ENCODE measurements around the gene SEC16A. TPM values are rescaled to one million over a fixed set of nuclear protein-coding genes. Genes with fewer than 3 reads are reported as not detected.

Gene SEC16A
- total and polyA plus RNA-seq, 5 experiments from 2014 or later: 14.2 to 84.8 (median 35.8) TPM

GRCh38 chr9:136486131-136486530 is 3.3 kb upstream of the SEC16A start:
- POLR2A ChIA-PET: interaction anchor here (1.4 to 3.7 kb wide), 3 partner anchors 47 to 145 kb away, joined by 3 to 23 read pairs (median 14); no protein-coding TSS in a partner anchor
- ATAC-seq (no peak), DNase-seq (no peak)
- Mint-ChIP-seq H3K36me3 (no peaks in the 10 kb centered on the region), H3K4me3 (no peak overlapping the region), H3K27ac (no peak overlapping the region), H3K27me3 (no peaks in the 10 kb centered on the region), H3K9me3 (no peaks in the 10 kb centered on the region), H3K4me1 (peaks cover 14 to 32% (median 20%) of the 10 kb centered on the region in 4 donors)

GRCh38 chr9:136485049-136486045 is 2.5 kb upstream of the SEC16A start:
- peak overlapping the region; percentile 50 to 75 (median 64) for H3K4me3 Mint-ChIP-seq
- peak overlapping the region in 9 of 10 donors; percentile 43 to 84 (median 76) for H3K27ac Mint-ChIP-seq
- H3K36me3 Mint-ChIP-seq: no peaks in the 10 kb centered on the region
- peak; percentile 64 to 86 (median 78) for DNase-seq
- POLR2A ChIA-PET: interaction anchor here (0.7 to 3.7 kb wide), 7 partner anchors 48 to 242 kb away, joined by 3 to 23 read pairs (median 6); partner anchors contain the start of gene DNLZ
- H3K9me3 Mint-ChIP-seq: no peaks in the 10 kb centered on the region
- peaks cover 14 to 33% (median 23%) of the 10 kb centered on the region in 4 donors for H3K4me1 Mint-ChIP-seq
- H3K27me3 Mint-ChIP-seq: no peaks in the 10 kb centered on the region
- peak in 1 of 2 donors; percentile 13 for ATAC-seq

GRCh38 chr9:136484153-136485048 is 1.6 kb upstream of the SEC16A start:
- no peaks in the 10 kb centered on the region for H3K9me3 Mint-ChIP-seq
- no peak for ATAC-seq
- POLR2A ChIA-PET: interaction anchor here (0.7 to 3.7 kb wide), 14 partner anchors 45 to 1134 kb away, joined by 3 to 23 read pairs (median 4); partner anchors contain the start of genes DNLZ, EHMT1 and MAN1B1
- DNase-seq: peak in 7 of 10 donors; percentile 8 to 37 (median 24)
- H3K27me3 Mint-ChIP-seq: no peaks in the 10 kb centered on the region
- peaks cover 0 to 5% (median 0%) of the 10 kb centered on the region in 3 donors for H3K36me3 Mint-ChIP-seq
- H3K4me1 Mint-ChIP-seq: peaks cover 16 to 39% (median 32%) of the 10 kb centered on the region in 4 donors
- H3K4me3 Mint-ChIP-seq: peak overlapping the region; percentile 50 to 75 (median 64)
- peak overlapping the region in 9 of 10 donors; percentile 43 to 84 (median 67) for H3K27ac Mint-ChIP-seq

GRCh38 chr9:136483589-136484152 is 831 bp upstream of the SEC16A start:
- Mint-ChIP-seq H3K27me3 (no peaks in the 10 kb centered on the region), H3K4me1 (peaks cover 16 to 41% (median 38%) of the 10 kb centered on the region in 4 donors), H3K27ac (peak overlapping the region; percentile 89 to 100 (median 98)), H3K4me3 (peak overlapping the region; percentile 82 to 100 (median 97)), H3K9me3 (no peaks in the 10 kb centered on the region), H3K36me3 (peaks cover 0 to 11% (median 0%) of the 10 kb centered on the region in 3 donors)
- peak; percentile 68 to 69 for ATAC-seq
- DNase-seq: peak; percentile 90 to 99 (median 97)
- POLR2A ChIA-PET: interaction anchor here (0.8 to 3.7 kb wide), 11 partner anchors 46 to 1135 kb away, joined by 3 to 23 read pairs (median 4); partner anchors contain the start of genes DNLZ, EHMT1 and MAN1B1

GRCh38 chr9:136482046-136482792 is 621 bp downstream of the SEC16A start:
- peak overlapping the region; percentile 90 to 100 (median 96) for H3K27ac Mint-ChIP-seq
- peak in 6 of 10 donors; percentile 16 to 51 (median 38) for DNase-seq
- H3K36me3 Mint-ChIP-seq: peaks cover 0 to 22% (median 0%) of the 10 kb centered on the region in 3 donors
- peak overlapping the region; percentile 81 to 100 (median 90) for H3K4me3 Mint-ChIP-seq
- H3K4me1 Mint-ChIP-seq: peaks cover 21 to 50% (median 42%) of the 10 kb centered on the region in 4 donors
- H3K9me3 Mint-ChIP-seq: no peaks in the 10 kb centered on the region
- peak in 1 of 2 donors; percentile 1 for ATAC-seq
- POLR2A ChIA-PET: no interaction called here
- no peaks in the 10 kb centered on the region for H3K27me3 Mint-ChIP-seq

GRCh38 chr9:136481558-136481957 is 1.3 kb downstream of the SEC16A start:
- POLR2A ChIA-PET: no interaction called here
- ATAC-seq (no peak), DNase-seq (peak in 1 of 10 donors; percentile 18)
- H3K4me3 Mint-ChIP-seq: peak overlapping the region; percentile 81 to 100 (median 90)
- peaks cover 0 to 28% (median 0%) of the 10 kb centered on the region in 3 donors for H3K36me3 Mint-ChIP-seq
- no peaks in the 10 kb centered on the region for H3K27me3 Mint-ChIP-seq
- peak overlapping the region; percentile 90 to 100 (median 96) for H3K27ac Mint-ChIP-seq
- peaks cover 21 to 50% (median 42%) of the 10 kb centered on the region in 4 donors for H3K4me1 Mint-ChIP-seq
- H3K9me3 Mint-ChIP-seq: no peaks in the 10 kb centered on the region

GRCh38 chr9:136476369-136477150 is 6.3 kb downstream of the SEC16A start:
- DNase-seq (peak in 1 of 10 donors; percentile 38), ATAC-seq (no peak)
- POLR2A ChIA-PET: no interaction called here
- Mint-ChIP-seq H3K27ac (peak overlapping the region in 2 of 10 donors; percentile 18 to 52), H3K9me3 (no peaks in the 10 kb centered on the region), H3K27me3 (no peaks in the 10 kb centered on the region), H3K4me3 (no peak overlapping the region), H3K36me3 (peaks cover 0 to 68% (median 3%) of the 10 kb centered on the region in 3 donors), H3K4me1 (peaks cover 10 to 33% (median 24%) of the 10 kb centered on the region in 4 donors)

GRCh38 chr9:136474974-136475865 is 7.6 kb downstream of the SEC16A start:
- POLR2A ChIA-PET: interaction anchor here (1.2 kb wide), 1 partner anchor 112 kb away, joined by 4 read pairs; no protein-coding TSS in a partner anchor
- H3K36me3 Mint-ChIP-seq: peaks cover 0 to 81% (median 7%) of the 10 kb centered on the region in 3 donors

GRCh38 chr9:136474021-136474640 is 8.7 kb downstream of the SEC16A start:
- DNase-seq: no peak
- no peaks in the 10 kb centered on the region for H3K9me3 Mint-ChIP-seq
- H3K27ac Mint-ChIP-seq: peak overlapping the region in 1 of 10 donors; percentile 13
- peaks cover 0 to 84% (median 11%) of the 10 kb centered on the region in 3 donors for H3K36me3 Mint-ChIP-seq
- H3K4me3 Mint-ChIP-seq: no peak overlapping the region
- no peaks in the 10 kb centered on the region for H3K27me3 Mint-ChIP-seq
- ATAC-seq: no peak
- POLR2A ChIA-PET: no interaction called here
- peaks cover 6 to 22% (median 10%) of the 10 kb centered on the region in 4 donors for H3K4me1 Mint-ChIP-seq

More at GRCh38 chr9:136474974-136475865, 7.6 kb downstream of the SEC16A start:
- Mint-ChIP-seq H3K27me3 (no peaks in the 10 kb centered on the region), H3K27ac (peak overlapping the region in 1 of 10 donors; percentile 59), H3K4me1 (peaks cover 8 to 28% (median 17%) of the 10 kb centered on the region in 4 donors), H3K9me3 (no peaks in the 10 kb centered on the region), H3K4me3 (no peak overlapping the region)
- DNase-seq (peak in 1 of 10 donors; percentile 56), ATAC-seq (no peak)
